HG02759 (cell line): Measurements from ENCODE around the gene P2RX1.

Experiments used
- ATAC-seq: cut with Tn5 transposase; IDR thresholded peaks from one replicate; pipeline ENCODE4 v1.9.1; 2021; ENCODE audit warnings: mild to moderate bottlenecking, moderate library complexity; ENCODE audit not compliant: unreplicated experiment

The P2RX1 gene

DNA sequence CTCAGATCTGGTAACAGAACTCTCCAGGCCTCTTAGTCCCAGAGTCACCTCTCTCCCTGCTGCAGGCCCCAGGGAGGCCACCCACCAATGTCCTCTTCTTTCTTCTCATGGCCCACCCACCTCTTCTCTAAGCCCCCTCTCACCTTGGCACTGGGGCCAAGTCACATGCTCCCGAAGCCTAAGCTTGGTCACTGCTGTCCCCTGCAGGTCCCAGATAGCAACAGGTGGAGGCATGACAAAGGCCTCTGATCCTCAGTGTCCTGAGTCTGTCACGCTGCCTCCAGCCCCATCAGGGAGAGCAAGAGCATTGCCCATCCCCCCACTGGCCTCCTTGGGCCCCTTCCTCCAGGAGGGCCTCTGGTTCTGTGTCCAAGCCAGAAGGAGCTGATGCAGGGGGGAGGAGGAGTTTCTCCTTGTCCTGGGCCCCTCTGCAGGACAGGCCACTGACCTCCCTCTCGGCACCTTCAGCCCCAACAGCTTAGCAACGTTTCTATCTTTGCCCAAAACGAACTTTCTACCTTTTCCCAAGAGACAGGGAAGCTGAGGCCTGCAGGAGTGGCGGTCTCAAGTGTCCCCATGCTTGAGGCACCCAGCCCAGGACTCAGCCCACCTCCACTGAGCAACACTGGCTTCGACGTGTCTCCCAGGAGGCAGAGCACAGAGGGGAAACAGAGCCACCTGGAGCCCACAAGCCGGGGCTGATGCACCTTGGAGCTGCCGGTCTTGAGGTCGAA is 8.6 kb downstream of the P2RX1 start:
- ATAC-seq: no peak

DNA sequence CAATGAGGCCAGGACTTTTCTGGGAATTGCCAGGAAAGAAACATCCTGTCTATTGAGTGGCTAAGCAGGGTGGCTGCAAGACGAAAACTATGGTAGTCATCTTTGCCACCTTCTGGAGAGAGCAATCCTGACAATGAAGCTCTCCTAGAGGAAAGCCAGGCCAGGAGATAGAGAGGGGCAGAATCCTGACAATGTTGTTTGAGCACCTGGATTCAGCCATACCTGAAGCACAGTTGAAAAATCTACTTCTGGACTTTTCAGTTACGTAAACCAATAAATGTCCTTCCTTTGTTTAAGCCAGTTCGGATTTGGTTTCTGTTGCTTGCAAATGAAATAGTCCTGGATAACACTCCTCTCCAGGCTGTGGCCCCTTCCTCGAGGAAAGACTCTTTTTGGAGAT is 9.4 kb downstream of the P2RX1 start:
- ATAC-seq: no peak

DNA sequence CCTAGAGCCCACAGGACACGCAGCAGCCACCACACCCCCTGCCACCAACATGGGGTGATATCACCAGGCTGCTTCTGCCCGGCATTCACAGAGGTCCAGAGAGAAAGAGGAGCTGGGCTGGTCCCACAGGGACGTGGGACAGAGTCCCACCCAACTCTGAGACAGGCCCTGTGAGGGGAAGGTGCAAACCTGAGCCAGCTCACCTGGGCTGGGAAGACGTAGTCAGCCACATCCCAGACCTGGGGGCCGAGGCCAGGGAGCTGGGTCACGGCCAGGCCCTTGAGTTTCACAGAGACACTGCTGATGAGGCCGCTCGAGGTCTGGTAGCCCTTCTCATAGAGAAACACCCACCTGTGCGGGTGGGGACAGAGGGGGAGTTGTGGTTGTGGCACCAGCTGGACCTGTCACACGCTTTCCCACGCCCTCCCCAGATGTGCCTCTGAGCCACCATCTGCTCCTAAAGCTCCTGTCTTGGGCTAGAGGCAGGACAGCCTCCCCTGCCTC is 11.2 kb downstream of the P2RX1 start:
- no peak for ATAC-seq

DNA sequence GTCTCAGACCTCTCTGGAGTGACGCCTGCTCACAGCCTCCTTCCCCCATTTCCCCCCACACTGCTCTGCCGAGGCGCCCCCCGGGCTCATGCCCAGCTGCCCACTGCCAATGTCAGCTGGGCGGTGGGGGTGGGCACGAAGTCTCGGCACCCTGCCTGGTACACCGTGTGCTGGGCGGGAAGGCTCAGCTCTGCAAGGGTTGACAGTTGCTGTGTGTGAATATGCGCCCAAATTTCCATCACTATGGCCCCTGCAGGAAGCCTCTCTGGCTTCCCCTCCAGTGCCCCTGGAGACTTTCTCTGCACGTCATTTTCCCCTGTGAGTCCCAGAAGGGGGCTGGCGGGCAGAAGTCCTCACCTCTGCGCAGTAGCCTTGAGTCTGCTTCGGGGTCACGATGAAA is 11.8 kb downstream of the P2RX1 start:
- ATAC-seq: no peak

DNA sequence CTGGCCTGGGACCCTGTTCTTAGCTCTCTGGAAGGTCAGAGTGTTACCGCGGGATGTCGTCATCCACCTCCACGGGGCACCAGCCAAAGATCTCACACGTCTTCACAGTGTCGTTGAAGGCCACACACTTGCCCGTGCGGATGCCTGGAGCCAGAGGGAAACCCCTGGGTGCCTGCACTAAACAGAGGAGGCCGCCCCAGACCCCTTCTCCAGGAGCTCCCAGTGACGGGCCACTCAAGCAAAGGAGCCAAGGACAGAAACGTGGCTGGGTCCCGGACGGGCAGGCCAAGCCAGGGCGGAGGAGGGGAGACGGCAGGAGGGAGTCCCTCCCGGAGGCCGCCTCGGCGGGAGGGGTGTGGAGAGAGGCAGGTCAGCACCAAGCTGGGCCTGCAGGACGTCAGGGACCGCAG is 12.4 kb downstream of the P2RX1 start:
- ATAC-seq: no peak

DNA sequence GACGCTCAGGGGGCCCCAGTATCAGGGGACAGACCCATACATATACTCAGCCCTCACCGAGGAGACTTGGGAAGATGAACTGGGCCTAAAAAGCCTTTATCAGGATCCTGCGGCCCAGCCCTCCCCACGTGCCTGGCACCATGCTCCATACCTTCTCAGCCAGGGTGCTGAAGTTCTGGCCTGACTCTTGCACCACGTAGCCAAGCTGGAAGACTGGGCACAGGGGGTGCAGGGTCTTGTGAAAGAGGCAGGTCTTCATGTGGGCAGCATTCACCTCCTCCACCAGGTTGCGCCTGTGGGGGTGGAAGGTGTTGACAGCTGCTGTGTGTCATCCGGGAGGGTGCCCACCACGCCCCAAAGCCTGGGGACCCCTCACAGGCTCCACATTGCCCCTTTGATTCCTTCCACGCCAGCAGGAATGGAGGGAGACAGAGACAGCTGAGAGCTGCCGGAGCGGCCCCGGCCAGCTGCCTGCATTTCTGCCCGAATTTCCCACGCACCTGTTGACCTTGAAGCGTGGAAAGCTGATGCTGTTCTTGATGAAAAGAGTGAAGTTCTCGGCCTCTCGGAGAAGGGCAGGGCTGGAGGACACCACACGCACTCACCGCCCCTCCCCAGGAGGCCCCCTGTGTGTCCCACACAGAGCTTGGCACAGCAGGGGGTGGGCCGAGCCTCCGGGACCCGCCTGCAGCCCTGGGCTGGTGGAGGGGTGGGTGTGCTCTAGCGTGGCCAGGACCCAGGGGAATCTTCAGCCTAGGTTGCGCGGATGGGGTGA is 13.0 kb downstream of the P2RX1 start:
- no peak for ATAC-seq

DNA sequence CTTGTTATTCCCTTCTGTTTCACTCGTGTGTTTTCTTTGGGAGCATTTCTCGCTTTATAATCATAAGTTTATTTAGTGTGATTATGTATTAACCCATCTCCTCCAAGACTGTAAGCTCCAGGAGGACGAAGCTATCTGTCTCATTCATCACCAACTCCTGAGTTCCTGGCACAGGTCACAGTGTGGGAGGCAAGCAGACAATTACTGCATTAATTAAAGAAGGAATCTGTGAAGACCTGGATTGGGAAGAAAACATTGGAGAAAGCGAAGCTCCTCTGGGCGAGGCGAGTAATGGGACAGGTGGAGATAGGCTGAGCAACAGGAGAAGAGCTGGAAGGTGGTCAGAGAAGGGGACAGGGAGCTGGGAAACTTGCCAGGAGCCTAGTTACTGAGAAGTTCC is 15.6 kb downstream of the P2RX1 start:
- no peak for ATAC-seq

DNA sequence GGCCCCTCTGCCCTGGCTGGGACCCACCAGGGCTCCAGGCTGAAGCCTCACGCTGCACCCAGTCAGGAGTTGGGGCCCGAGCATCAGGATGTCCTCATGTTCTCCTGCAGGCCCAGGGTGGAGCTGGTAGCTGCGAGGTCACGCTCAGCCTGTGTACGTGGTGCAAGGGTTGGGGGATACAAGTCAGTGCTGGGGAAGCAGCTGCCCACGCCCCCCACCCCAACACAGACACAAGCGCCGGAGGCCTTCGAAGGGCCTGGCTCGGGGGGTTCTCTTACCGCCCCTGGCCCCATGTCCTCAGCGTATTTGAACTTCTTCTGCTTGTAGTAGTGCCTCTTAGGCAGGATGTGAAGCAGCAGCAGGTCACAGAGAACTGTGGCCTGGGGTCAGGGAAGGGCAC is 18.5 kb downstream of the P2RX1 start:
- ATAC-seq: no peak

DNA sequence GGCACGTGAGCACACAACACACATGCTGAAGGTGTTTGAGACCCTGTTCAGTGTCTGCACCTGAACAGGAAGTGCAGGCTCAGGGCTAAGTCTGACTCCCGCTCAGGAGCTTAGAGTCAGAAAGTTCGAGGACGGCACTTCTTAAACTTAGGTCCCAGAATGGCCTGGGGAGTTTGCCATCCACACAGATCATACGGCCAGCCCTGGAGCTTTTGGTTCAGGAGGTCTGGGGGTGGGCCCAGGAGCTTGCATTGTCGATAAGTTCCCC is 19.4 kb downstream of the P2RX1 start:
- no peak for ATAC-seq

DNA sequence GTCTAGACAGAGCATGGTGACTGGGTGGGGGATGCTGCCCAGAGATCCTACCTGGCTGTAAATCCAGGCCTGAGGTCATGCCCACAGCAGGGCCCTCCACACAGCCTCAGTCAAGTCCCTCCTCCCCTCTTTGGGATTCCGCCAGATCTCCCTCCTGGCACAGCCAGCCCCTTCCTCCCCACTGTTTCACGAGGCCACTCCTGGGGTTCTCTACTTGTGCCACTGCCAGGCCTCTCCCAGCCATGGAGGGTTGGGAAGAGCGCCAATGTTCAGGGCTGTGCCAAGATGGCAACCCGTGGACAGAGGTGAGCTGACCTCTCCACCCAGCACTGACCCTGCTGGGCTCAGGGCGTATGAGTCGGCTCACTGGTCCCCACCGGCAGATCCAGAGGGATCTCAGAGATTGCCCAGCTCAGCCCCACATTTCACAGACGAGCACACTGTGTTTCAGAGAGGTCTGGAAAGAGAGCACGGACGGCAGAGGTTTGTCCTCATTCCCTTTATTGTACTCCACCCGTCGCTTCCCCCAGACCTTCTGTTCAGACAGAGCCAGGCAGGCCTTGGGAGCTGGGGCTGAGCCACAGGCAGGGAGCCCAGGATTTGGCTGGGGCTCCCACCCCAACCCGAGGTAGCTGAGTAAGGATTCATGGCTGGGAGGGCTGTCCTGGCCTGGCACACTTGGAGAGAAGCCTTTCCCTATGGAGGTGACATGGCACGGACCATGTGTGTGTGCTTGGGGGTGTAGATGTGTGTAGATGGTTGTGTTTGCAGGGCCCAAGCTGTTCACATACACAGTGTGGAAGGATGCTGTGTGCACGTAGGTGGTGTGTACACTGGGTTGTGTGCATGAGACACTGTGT is 19.9 kb downstream of the P2RX1 start:
- no peak for ATAC-seq

DNA sequence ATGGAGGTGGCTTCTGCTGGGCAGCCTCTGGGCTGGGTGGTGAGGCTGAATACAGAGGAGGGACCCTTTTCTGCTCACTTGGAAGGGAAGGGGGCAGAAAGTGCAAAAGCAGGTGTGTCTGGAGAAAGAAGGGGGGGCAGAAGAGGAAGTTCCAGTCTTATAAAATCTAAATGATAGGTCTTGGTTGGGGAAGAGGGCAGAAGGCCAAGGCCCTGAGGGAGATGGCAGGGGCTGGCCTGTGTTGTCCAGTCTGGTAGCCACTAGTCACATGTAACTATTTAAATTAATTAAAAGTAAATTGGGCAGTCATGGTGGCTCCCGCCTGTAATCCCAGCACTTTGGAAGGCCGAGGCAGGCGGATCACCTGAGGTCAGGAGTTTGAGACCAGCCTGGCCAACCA is 20.9 kb downstream of the P2RX1 start:
- no peak for ATAC-seq

DNA sequence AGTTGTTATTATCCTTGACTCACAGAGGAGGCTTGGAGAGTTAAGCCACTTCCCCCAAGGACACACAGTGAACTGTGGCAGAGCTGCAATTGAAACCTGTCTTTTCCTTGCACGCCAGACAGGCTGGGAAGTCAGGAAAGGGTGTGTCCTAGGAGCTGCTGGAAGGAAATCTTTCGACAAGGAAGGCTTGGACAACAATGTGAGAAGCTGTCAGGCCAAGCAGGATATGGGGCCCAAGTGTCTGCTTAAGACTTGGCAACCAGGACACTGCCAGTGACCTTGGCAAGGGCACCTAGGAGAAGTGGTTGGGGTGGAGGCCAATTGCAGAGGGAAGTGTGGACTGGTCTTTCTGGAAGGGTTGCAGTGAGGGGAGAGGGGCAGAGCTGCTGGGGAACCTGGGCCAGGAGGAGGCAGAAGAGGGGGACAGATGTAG is 21.3 kb downstream of the P2RX1 start:
- ATAC-seq: no peak

DNA sequence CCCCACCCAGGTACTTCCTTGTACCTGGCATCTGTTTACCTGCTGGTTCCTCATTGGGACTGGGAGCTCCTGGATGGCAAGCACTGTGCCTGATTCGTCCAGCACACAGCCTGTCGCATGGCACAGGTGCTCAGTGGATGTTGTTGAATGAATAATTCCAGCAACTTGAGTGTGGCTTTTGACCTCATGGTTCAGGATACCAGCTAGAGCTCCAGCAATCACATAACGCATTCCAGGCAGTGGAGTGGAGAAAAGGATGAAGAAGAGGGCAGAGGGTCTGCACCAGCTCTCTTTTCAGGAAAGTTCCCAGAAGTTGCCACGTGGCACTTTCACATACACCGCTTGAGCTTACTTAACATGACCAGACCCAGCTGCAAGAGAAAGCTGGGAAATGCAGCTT is 22.1 kb downstream of the P2RX1 start:
- ATAC-seq: no peak

DNA sequence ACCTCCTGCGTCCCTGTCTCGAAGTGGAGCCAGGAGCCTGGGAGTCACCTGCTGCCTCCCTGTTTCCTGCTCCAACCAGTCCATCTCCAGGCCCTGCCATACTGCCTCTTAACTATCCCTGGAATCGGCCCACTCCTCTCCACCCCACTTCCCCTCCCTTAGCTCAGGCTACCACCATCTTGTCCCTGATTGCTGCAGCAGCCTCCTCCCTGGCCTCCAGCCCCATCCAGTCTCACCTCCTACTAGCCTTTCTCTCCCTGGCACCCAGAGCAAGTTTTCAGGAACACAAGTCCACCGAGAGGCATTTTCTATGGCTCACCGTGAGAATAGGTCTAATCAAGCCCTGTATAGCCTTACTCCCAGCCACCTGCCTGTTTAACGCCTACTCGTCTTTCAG is 22.5 kb downstream of the P2RX1 start:
- ATAC-seq: no peak

DNA sequence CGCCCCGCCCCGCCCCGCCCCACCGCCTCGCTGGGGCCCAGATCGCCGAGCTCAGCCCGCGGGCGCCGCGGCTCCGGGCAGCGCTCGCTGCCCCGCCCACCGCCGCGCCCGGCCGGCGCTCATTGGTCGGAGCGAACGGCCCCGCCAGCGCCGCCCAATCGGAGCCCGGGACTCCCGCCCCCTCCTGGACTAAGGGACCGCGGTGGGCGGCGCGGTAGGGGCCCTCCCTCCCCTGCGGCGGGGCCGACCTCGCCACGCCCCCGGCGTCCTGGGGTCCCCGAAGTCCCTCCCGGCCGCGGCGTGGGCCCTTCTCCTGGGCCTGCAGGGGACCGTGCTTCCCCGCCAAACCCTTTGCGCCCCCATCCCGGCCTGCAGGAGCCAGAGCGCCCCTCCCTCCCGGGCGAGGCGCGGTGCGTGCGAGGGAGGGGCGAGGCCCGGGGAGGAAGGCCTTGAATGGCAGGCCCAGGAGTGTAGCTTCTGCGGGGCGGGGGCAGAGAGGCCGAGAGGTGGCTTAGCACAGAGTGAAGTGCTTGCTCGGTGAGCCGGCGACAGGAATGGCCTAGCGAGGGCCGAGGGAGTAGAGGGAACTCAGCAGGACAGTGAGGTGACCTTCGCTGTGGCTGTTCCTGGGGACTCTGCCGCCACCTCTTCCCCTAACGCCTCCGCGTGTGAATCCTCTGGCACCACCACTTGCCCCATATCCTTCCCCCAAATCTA is 23.1 kb downstream of the P2RX1 start, which contains the start of gene CAMKK1:
Gene CAMKK1 (minus strand): TSS at position 51 of the 717 bp plus-strand sequence. CDS start 7,366 bp downstream, outside the sequence.
- peak; percentile 91 for ATAC-seq

DNA sequence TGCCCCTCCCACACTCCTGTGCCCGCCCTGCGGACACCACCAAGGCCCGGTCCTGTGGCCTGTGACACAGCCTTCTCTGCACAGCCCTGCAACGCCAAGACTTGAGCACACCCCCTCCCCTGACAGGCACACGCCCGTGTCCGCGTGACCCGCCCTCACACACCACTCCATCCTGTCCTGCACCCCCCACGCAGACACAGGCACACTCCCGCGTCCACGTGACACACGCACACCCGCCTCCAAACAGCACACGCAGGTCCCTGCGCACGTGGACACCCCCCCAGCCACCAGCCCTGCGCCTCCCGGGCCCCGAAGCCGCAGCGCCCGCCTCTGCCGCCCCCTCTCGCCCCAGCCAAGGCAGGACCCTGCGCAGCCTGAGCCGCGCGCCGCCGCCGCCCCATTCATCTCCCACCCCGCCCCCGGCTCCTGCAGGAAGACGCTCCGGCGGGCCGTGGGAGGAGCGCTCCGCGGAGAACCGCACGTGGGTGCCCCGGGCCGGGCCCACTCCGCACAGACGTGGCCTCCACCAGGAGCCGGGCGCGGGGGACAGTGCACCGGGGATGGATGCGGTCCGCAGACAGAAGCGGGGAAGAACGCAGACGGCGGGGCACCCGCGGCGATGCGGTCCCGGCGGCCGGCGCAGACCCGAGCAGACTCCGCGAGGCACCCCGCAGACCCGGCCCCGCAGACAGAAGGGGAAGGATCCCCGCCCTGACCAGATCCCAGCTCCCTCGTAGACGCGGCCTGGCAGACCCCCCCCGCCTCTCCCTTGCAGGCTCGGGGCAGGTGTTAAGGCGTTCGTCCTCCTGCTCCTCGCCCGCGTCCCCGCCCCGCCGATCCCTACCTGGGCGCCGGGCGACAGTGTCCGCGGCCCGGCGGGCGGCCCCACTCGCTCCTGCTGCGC is 23.9 kb downstream of the P2RX1 start:
- ATAC-seq: peak; percentile 17

DNA sequence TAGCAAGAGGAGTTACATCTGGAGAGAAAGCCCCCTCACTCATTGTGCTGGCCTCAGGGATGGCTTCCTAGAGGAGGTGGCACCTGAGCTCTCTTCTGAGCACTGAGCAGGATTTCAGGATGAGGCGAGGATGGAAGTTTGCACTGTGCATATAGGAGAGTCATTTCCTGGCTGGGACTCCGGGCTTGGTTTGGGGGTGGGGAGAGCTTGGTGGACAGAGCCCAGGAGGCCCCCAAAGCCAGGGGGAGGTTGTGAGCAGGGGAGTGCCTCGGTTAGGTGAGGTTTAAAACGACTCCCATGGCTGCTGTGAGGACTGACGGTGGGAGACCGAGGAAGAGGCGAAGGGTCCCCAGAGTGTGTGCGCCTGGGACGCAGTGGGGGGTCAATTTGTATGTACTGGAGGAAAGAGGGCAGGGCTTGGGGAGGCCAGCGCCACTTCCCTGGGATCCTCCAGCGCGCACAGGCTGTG is 24.6 kb downstream of the P2RX1 start:
- no peak for ATAC-seq

DNA sequence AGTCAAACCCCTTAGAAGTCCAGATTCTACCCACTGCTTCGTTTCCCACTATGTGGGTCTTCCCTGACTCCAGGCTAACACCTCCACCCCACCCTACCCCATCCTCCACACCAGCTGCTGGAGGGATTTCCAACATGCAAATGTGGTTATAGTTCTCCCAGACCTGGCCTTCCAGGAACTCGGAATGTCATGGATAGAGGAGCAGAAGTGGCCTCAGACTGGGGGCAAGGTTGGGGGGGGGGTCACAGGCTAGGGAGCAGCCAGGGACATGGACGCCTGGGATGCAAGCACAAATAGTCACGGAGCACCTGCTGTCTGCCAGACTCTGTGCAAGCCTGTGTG is 25.4 kb downstream of the P2RX1 start:
- no peak for ATAC-seq

DNA sequence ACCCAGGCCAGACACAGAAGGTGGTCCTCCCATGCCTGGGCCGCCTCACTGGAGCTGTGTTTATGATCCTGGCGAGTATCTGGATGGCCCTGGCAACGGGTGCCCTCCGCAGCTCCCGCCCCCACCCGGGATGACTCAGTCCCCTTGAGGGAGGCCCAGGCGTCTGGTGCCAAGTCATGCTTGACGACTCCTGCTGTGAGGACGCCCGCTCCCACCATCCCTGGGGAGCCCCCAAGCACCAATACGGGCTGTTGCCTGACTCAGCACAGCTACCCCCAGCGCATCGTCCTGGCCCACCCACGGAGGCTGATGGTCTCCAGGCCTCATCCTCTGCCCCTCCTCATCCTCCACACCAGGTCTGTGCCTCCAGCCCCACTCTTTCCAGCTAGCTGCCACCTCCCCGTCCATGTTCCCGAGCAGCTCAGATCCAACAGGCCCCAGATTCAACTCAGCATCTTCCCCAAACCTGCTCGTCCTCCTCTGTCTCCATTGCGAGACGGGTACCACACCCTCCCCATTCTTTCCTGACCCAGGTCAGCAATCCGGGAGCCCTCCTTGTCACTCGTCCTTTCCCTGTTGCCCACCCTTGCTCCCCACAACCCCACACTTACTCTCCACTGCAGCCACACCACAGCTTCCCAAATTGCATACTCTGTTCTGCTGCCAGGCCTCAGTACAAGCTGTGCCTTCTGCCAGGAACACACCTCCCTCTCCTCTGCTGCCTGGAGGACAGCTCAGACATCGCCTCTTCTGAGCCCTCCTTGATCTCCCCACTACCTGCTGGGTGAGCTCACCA is 26.0 kb downstream of the P2RX1 start:
- no peak for ATAC-seq
